NCI-H1930 (cell line): ENCODE results near the gene UBXN11.
A peak's percentile ranks its signal among the peaks of the same experiment; 100 is the strongest.

Source experiments
- DNase-seq, 2 experiments: peaks; one replicate each; lab custom pipeline; 2025; lab: John Stamatoyannopoulos, UW

Gene UBXN11

GRCh38 chr1:26306290-26307229 is at the start of gene UBXN11:
Gene UBXN11, minus strand, starts transcription at chr1:26306636. Its CDS starts 3,753 bp downstream, at chr1:26302883.
- DNase-seq = peak; percentile 93 to 95

- no peak for DNase-seq
These were observed 49.7 kb upstream of the UBXN11 start for GRCh38 chr1:26356106-26356505.

GRCh38 chr1:26354972-26355371 is 48.5 kb upstream of the UBXN11 start:
- no peak for DNase-seq

- no peak for DNase-seq
These were observed 47.8 kb upstream of the UBXN11 start, which contains the start of gene CRYBG2 for GRCh38 chr1:26353976-26354820. Gene CRYBG2, minus strand, starts transcription at chr1:26354130. Its CDS starts 7,473 bp downstream, at chr1:26346657.

GRCh38 chr1:26353210-26353859 is 46.9 kb upstream of the UBXN11 start:
- DNase-seq = no peak

GRCh38 chr1:26352338-26352679 is 45.9 kb upstream of the UBXN11 start:
- no peak for DNase-seq

- no peak for DNase-seq
These were observed 45.3 kb upstream of the UBXN11 start for GRCh38 chr1:26351590-26352337.

- no peak for DNase-seq
These were observed 44.5 kb upstream of the UBXN11 start for GRCh38 chr1:26350701-26351589.

- no peak for DNase-seq
These were observed 43.9 kb upstream of the UBXN11 start for GRCh38 chr1:26350343-26350700.

GRCh38 chr1:26349877-26350244 is 43.4 kb upstream of the UBXN11 start:
- DNase-seq = no peak

GRCh38 chr1:26349188-26349876 is 42.9 kb upstream of the UBXN11 start:
- no peak for DNase-seq

- DNase-seq = no peak
These were observed 40.0 kb upstream of the UBXN11 start for GRCh38 chr1:26346274-26347033.

- DNase-seq = no peak
These were observed 39.3 kb upstream of the UBXN11 start for GRCh38 chr1:26345718-26346117.

- DNase-seq = no peak
These were observed 37.9 kb upstream of the UBXN11 start for GRCh38 chr1:26344147-26344920.

- no peak for DNase-seq
These were observed 33.6 kb upstream of the UBXN11 start for GRCh38 chr1:26340047-26340481.

GRCh38 chr1:26338670-26339069 is 32.2 kb upstream of the UBXN11 start:
- DNase-seq = no peak

GRCh38 chr1:26337625-26338024 is 31.2 kb upstream of the UBXN11 start:
- no peak for DNase-seq

GRCh38 chr1:26337206-26337535 is 30.7 kb upstream of the UBXN11 start:
- no peak for DNase-seq
